NCI-H1930 (cell line): ENCODE measurements around the gene ZMPSTE24.
"Not testable (repeated sequence)": the region's sequence is repeated elsewhere in the genome, so short reads cannot be mapped to it uniquely, and the experiment has no call there.

Experiments used
- DNase-seq, 2 experiments: peaks; one replicate each; lab custom pipeline; 2025; lab: John Stamatoyannopoulos, UW

ZMPSTE24 gene

DNA sequence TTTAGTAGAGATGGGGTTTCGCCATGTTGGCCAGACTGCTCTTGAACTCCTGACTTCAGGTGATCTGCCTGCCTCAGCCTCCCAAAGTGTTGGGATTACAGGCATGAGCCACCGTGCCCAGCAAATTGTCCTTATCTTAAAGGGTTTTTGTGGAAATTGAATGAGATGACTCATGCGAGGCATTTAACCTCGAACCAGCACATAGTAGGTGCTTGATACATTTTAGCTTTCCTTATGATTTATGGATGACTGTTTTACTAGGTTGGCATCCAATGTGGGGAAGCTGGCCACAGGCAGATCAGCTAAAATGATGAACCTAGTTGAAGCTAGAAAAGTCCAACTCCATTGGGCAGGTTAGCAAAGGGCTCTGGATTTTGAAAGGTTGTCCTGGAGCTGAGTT, 60.4 kb downstream of the ZMPSTE24 start:
- no peak for DNase-seq

DNA sequence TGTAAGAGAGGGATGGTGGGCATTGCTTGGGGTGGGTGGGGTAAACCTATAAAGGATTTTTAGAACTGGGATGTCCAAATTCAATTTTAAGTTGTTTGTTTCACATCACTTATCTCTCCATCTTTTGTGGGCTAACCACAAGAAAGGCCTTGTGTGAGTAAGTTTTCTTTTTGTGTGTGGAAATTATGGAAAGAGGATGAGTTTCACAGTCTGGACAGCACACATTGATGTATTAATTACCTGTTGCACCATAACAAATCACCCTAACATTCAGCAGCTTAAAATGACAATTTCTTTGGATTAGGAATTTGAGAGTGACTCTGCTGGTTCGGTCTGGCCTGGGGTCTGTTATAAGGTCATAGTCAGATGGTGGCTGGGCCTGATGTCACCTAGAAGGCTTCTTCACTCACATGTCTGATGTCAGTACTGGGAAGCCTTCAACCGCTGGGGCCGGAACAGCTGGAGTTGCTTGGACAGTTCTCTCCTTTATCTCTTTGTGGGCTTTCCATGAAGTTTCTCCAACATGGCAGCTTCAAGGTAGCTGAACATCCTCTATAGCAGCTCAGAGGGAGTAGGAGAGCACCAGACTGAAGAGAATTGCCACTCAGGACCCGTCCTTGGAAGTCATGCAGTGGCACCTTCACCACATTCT, 61.1 kb downstream of the ZMPSTE24 start:
- DNase-seq: no peak

DNA sequence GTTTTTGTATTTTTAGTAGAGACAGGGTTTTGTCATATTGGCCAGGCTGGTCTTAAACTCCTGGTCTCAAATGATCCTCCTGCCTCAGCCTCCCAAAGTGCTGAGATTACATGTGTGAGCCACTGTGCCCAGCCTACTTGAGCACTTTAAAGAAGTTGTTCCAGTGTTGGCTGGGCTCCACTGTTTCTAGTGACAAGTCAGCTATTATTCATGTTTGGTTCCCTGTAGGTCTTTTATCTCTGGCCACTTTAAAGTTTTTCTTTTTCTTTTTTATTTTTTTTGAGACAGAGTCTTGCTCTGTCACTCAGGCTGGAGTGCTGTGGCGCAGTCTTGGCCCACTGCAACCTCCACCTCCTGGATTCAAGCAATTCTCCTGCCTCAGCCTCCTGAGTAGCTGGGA, 73.4 kb downstream of the ZMPSTE24 start:
- not testable (repeated sequence) for DNase-seq

- no peak for DNase-seq
Measured at GRCh38 chr1:40332695-40333094, 74.7 kb downstream of the ZMPSTE24 start.

- no peak for DNase-seq
Measured at GRCh38 chr1:40337443-40337842, 79.4 kb downstream of the ZMPSTE24 start.

- DNase-seq: peak; percentile 59 to 66
Measured at GRCh38 chr1:40338745-40339419, 80.8 kb downstream of the ZMPSTE24 start.

GRCh38 chr1:40339420-40340323, 81.6 kb downstream of the ZMPSTE24 start:
- DNase-seq: no peak

- DNase-seq: no peak
Measured at GRCh38 chr1:40341491-40342380, 83.7 kb downstream of the ZMPSTE24 start.

GRCh38 chr1:40342381-40342717, 84.3 kb downstream of the ZMPSTE24 start:
- not testable (repeated sequence) for DNase-seq
